Breast epithelium (tissue), 4 donors: ENCODE data around the gene UNC13B. TPM values are rescaled to one million over a fixed set of nuclear protein-coding genes. Genes with fewer than 3 reads are reported as not detected.

Experiments used
- DNase-seq, 2 donors: peaks; one replicate each; pipeline ENCODE4 v3.0.0-alpha.2; 2019; ENCODE audit warnings: low spot score in 2 of 2
- H3K27ac ChIP-seq, 2 donors: fragments of 200-600 bp; sonication (generic) in 1 of 2; one replicate each; pipeline ENCODE4 v1.5.1; 2016 to 2019; ENCODE audit warnings: mild to moderate bottlenecking in 1 of 2
- H3K27me3 ChIP-seq, 2 donors: fragments of 200-600 bp; sonication (generic) in 1 of 2; one replicate each; pipeline versions ENCODE4 v1.5.1 to v1.6.0; 2017 to 2019; ENCODE audit warnings: control low read depth in 1 of 2, mild to moderate bottlenecking in 1 of 2
- H3K36me3 ChIP-seq: fragments of 200-600 bp; one replicate; pipeline ENCODE4 v1.5.1; 2019
- H3K4me1 ChIP-seq, 2 donors: fragments of 200-600 bp; sonication (generic); one replicate each; pipeline ENCODE4 v1.5.1; 2016 to 2019; ENCODE audit warnings: control low read depth in 1 of 2
- H3K4me3 ChIP-seq, 3 donors: fragments of 200-600 bp; sonication (generic); 1 replicate in 2 of 3; 2 replicates in 1 of 3; pipeline ENCODE4 v1.5.1; 2016 to 2019; ENCODE audit warnings: mild to moderate bottlenecking in 3 of 3, moderate library complexity in 2 of 3
- H3K9me3 ChIP-seq, 2 donors: fragments of 200-600 bp; sonication (generic) in 1 of 2; one replicate each; pipeline ENCODE4 v1.5.1; 2016 to 2019; ENCODE audit warnings: control low read depth in 1 of 2
- POLR2A ChIP-seq: fragments of 450-650 bp; IDR thresholded peaks from one replicate; pipeline ENCODE4 v1.6.1; 2016; ENCODE audit warnings: antibody characterized with exemption, mild to moderate bottlenecking, moderate library complexity
- POLR2AphosphoS5 ChIP-seq, 3 donors: sonication (generic); formaldehyde crosslinking; IDR thresholded peaks; one replicate each; pipeline ENCODE4 v1.6.1; 2017; ENCODE audit warnings: antibody characterized with exemption in 3 of 3
- intact Hi-C: fragments of 100-400 bp; cut with DNase I; formaldehyde crosslinking; loops from one replicate; pipeline ENCODE4 v1.15.1; 2023; ENCODE audit warnings: low total_unique reads
- total RNA-seq, 3 donors: library from RNA; depleted of rRNA; stranded (reverse); fragments of >200 nt; gene quantifications; one replicate each; pipeline ENCODE4 v1.1.0, GENCODE V29; 2016
- TF ChIP-seq, protein P1 (sequence below), 3 donors: fragments of 450-650 bp; IDR thresholded peaks; one replicate each; pipeline ENCODE4 v1.5.1; 2016 to 2017; ENCODE audit warnings: antibody characterized with exemption in 3 of 3, mild to moderate bottlenecking in 3 of 3, moderate library complexity in 3 of 3

Gene UNC13B
- total RNA-seq, 3 donors from 2014 or later, result 19.3 to 36.6 (median 27.2) TPM

DNA sequence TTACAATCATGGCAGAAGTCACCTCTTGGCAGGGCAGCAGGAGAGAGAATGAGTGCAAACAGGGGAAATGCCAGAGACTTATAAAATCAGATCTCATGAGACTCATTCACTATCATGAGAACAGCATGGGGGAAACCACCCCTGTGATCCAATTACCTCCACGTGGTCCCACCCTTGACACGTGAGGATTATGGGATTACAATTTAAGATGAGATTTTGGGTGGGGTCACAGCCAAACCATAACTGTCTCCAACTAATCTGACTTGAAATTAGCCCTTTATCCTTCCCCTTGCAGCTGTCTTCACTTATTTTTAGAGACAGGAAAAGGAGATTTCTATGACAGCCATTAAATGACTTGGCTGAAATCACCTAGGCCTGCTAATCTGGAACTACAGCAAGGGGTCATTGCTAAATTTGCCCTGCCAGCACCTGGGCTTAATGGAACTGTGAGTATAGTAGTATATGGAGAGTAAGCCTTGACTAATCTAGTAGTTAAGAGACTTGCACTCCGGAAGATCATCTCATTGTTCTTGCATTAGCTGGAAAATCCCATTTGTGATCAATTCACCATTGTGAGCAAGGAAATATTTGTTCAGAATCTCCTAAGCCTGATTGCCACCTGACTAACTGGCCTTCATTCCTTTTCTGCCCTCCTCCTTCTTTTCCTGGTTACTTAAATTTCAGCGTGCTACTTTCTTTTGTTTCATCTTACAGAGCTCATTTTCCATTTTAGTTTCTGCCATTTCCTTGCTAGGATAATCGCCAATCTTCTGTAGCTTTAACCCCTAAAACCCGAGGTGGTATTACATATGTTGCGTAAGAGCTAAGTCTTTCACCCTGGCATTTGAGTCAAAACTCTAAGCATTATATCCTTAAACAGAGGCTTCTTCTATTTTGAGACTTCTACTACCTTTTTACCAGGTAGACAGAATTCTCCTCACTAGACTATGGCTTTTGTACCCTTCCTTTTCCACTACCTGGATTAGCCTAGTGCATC is 262.8 kb downstream of the UNC13B start:
- intact Hi-C loops, result no loop called here
- no peaks in the 10 kb centered on the region for H3K4me1 ChIP-seq
- H3K27me3 ChIP-seq, result no peaks in the 10 kb centered on the region
- no peak overlapping the region for H3K27ac ChIP-seq
- no peak for DNase-seq
- H3K4me3 ChIP-seq, result no peak overlapping the region
- H3K9me3 ChIP-seq, result peaks cover 0 to 4% of the 10 kb centered on the region in 2 donors
- H3K36me3 ChIP-seq, result no peaks in the 10 kb centered on the region
- TF ChIP-seq, protein P1, sequence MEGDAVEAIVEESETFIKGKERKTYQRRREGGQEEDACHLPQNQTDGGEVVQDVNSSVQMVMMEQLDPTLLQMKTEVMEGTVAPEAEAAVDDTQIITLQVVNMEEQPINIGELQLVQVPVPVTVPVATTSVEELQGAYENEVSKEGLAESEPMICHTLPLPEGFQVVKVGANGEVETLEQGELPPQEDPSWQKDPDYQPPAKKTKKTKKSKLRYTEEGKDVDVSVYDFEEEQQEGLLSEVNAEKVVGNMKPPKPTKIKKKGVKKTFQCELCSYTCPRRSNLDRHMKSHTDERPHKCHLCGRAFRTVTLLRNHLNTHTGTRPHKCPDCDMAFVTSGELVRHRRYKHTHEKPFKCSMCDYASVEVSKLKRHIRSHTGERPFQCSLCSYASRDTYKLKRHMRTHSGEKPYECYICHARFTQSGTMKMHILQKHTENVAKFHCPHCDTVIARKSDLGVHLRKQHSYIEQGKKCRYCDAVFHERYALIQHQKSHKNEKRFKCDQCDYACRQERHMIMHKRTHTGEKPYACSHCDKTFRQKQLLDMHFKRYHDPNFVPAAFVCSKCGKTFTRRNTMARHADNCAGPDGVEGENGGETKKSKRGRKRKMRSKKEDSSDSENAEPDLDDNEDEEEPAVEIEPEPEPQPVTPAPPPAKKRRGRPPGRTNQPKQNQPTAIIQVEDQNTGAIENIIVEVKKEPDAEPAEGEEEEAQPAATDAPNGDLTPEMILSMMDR (IDR thresholded peaks at IDR 0.05), result no peak
- TF ChIP-seq POLR2A (no peak), POLR2AphosphoS5 (IDR thresholded peaks at IDR 0.05) (no peak)

DNA sequence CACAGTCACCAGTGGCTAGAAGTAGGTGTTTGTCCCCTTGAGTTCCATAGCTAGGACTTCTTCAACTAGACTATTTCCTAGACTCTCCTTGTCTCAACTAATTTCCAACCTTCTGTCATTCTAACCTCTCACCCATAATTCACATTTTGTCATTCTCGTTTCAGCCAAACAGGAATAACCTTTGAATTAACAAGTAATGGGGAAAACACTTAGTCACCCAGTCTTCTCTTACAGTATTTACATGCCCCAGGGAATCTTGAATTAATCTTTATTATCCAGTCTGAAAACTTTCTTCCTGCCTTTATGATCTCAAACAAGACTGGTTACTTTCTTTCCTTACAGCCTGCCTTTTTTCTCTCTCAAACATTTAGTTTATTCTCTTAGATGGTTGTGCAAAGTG is 264.8 kb downstream of the UNC13B start:
- H3K27me3 ChIP-seq, result no peaks in the 10 kb centered on the region
- H3K9me3 ChIP-seq, result peaks cover 0 to 4% of the 10 kb centered on the region in 2 donors
- TF ChIP-seq POLR2AphosphoS5 (IDR thresholded peaks at IDR 0.05) (no peak), POLR2A (no peak)
- TF ChIP-seq, protein P1 (IDR thresholded peaks at IDR 0.05), result no peak
- H3K4me1 ChIP-seq, result no peaks in the 10 kb centered on the region
- no peak overlapping the region for H3K27ac ChIP-seq
- no peak overlapping the region for H3K4me3 ChIP-seq
- intact Hi-C loops, result no loop called here
- no peak for DNase-seq
- H3K36me3 ChIP-seq, result no peaks in the 10 kb centered on the region

DNA sequence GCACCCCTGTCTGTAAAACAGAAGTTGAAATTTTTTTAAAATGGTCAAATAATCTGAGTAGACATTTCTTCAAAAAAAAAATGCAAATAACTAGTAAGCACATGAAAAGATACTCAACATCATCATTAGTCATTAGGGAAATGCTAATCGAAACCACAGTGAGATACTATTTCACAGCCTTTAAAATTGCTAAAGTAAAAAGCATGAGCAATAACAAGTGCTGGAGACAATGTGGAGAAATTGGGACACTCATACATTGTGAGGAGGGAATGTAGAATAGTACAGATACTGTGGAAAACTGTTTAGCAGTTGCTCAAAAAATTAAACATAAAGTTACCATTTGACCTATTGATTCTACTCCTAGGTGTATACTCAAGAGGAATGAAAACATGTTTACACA is 269.7 kb downstream of the UNC13B start:
- Histone ChIP-seq H3K4me1 (no peaks in the 10 kb centered on the region), H3K9me3 (peaks cover 0 to 4% of the 10 kb centered on the region in 2 donors), H3K27me3 (no peaks in the 10 kb centered on the region), H3K36me3 (no peaks in the 10 kb centered on the region), H3K4me3 (no peak overlapping the region), H3K27ac (no peak overlapping the region)
- no peak for DNase-seq
- intact Hi-C loops, result no loop called here
- TF ChIP-seq POLR2A (no peak), POLR2AphosphoS5 (IDR thresholded peaks at IDR 0.05) (no peak)
- TF ChIP-seq, protein P1 (IDR thresholded peaks at IDR 0.05), result no peak

DNA sequence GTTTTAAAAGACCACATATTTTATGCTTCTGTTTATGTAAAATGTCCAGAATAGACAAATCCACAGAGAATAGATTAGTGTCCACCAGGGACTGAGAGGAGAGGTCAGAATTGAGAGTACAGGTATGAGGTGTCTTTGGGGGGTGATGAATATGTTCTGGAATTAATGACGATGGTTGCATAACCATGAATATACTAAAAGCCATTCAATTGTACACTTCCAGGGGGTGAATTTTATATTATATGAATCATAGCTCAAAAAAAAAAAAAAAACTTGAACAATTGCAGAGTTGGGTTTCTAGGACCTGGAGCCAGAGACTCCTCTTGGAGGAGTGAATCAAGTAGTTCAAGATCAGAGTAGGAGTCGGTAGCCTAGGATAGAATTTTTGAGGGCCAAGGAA is 270.3 kb downstream of the UNC13B start:
- Histone ChIP-seq H3K4me1 (no peaks in the 10 kb centered on the region), H3K9me3 (peaks cover 0 to 4% of the 10 kb centered on the region in 2 donors), H3K27me3 (no peaks in the 10 kb centered on the region), H3K27ac (no peak overlapping the region), H3K4me3 (no peak overlapping the region), H3K36me3 (no peaks in the 10 kb centered on the region)
- TF ChIP-seq POLR2A, result no peak
- TF ChIP-seq, protein P1 (IDR thresholded peaks at IDR 0.05), result no peak
- no peak for TF ChIP-seq POLR2AphosphoS5 (IDR thresholded peaks at IDR 0.05)
- intact Hi-C loops, result no loop called here
- no peak for DNase-seq

DNA sequence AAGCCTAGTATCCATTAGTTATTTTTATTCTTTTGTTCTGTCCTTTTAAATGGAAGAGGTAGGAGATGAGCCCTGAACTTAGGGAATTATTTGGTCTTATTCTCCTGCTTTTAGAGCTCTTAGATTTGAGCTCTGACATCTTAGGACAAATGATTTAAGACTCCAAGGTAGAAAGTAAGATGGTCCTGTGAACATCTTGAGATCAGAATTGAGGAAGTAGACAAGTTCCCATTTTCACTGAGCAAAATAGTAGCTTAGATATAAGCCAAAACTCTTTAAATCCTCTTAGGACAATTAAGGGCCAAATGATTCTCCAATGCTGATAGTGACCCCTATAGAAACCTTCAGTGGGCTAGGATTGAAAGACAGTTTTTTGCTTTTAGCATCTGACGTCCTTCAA is 275.1 kb downstream of the UNC13B start:
- Histone ChIP-seq H3K4me3 (no peak overlapping the region), H3K9me3 (no peaks in the 10 kb centered on the region), H3K4me1 (no peaks in the 10 kb centered on the region), H3K36me3 (no peaks in the 10 kb centered on the region), H3K27ac (no peak overlapping the region), H3K27me3 (no peaks in the 10 kb centered on the region)
- DNase-seq, result no peak
- intact Hi-C loops, result no loop called here
- TF ChIP-seq POLR2AphosphoS5 (IDR thresholded peaks at IDR 0.05) (no peak), POLR2A (no peak)
- TF ChIP-seq, protein P1 (IDR thresholded peaks at IDR 0.05), result no peak
